ENCODE results near the gene FUT2.

The FUT2 gene

GRCh38 chr19:48720613-48721296, 25.0 kb downstream of the FUT2 start:
- peak overlapping the region; percentile 86 for H3K4me3 Mint-ChIP-seq
- H3K9me3 Mint-ChIP-seq: peaks cover 9% of the 10 kb centered on the region
- peaks cover 8% of the 10 kb centered on the region for H3K36me3 Mint-ChIP-seq (ENCODE audit: low read depth)
- no peaks in the 10 kb centered on the region for H3K27me3 Mint-ChIP-seq
- peak overlapping the region; percentile 98 for H3K27ac Mint-ChIP-seq
- DNase-seq: peak; percentile 91
- H3K4me1 Mint-ChIP-seq (ENCODE audit: low read depth): peaks cover 25% of the 10 kb centered on the region

DNA sequence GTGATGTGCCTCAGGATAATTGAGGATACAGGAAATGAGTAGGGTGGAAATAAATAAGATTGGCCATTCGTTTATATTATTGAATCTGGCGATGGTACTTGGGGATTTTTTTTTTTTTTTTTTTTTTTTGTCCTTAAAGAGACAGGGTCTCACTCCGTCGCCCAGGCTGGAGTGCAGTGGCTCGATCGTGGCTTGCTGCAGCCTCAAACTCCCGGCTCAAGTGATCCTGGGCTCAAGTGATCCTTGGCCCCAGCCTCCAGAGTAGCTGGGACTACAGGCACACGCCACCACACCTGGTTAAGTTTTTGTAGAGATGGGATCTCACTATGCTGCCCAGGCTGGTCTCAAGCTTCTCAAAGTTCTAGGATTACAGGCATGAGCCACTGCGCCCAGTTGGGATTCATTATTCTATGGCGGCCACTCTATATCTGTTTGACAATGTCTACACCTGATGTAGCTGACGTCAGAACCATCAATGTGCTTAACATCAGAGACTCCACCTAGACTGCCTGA, 26.5 kb downstream of the FUT2 start:
- H3K4me1 Mint-ChIP-seq (ENCODE audit: low read depth): peaks cover 32% of the 10 kb centered on the region
- H3K27ac Mint-ChIP-seq: no peak overlapping the region
- peak overlapping the region; percentile 4 for H3K4me3 Mint-ChIP-seq
- no peak for DNase-seq
- no peaks in the 10 kb centered on the region for H3K27me3 Mint-ChIP-seq
- peaks cover 16% of the 10 kb centered on the region for H3K9me3 Mint-ChIP-seq
- peaks cover 15% of the 10 kb centered on the region for H3K36me3 Mint-ChIP-seq (ENCODE audit: low read depth)

- Mint-ChIP-seq H3K4me3 (no peak overlapping the region), H3K27me3 (no peaks in the 10 kb centered on the region)
Measured at GRCh38 chr19:48724796-48725753, 29.3 kb downstream of the FUT2 start.

GRCh38 chr19:48726556-48726955, 30.8 kb downstream of the FUT2 start:
- peak; percentile 43 for DNase-seq
- Mint-ChIP-seq H3K36me3 (ENCODE audit: low read depth) (peaks cover 13% of the 10 kb centered on the region), H3K4me1 (ENCODE audit: low read depth) (peaks cover 20% of the 10 kb centered on the region), H3K27me3 (no peaks in the 10 kb centered on the region), H3K27ac (peak overlapping the region; percentile 54), H3K9me3 (peaks cover 16% of the 10 kb centered on the region), H3K4me3 (no peak overlapping the region)

More at GRCh38 chr19:48724796-48725753, 29.3 kb downstream of the FUT2 start:
- DNase-seq: peak; percentile 53
- Mint-ChIP-seq H3K9me3 (peaks cover 16% of the 10 kb centered on the region), H3K27ac (peak overlapping the region; percentile 92), H3K4me1 (ENCODE audit: low read depth) (peaks cover 32% of the 10 kb centered on the region), H3K36me3 (ENCODE audit: low read depth) (peaks cover 15% of the 10 kb centered on the region)

GRCh38 chr19:48728911-48729664, 33.3 kb downstream of the FUT2 start:
- Mint-ChIP-seq H3K4me3 (no peak overlapping the region), H3K36me3 (ENCODE audit: low read depth) (peaks cover 13% of the 10 kb centered on the region), H3K9me3 (peaks cover 16% of the 10 kb centered on the region), H3K27ac (no peak overlapping the region), H3K27me3 (no peaks in the 10 kb centered on the region), H3K4me1 (ENCODE audit: low read depth) (peaks cover 17% of the 10 kb centered on the region)
- DNase-seq: no peak

DNA sequence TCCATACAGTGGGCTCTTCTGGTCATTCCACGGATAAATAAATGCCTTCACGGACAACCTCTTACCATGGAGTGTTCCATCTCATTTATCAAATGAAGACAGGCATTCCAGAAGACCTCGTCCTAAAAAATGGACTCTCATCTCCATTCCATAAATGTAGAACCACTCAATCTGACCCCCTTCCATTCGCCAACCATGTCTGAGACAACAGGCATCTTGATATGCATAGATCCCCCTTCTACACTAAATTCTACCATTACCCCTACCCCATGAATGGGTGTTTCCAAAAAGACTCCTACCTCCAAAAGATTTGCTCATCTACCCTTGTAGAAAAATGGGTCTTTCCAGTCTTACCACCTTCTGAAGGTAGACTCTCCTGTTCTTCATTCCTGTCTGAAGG, 35.7 kb downstream of the FUT2 start:
- Mint-ChIP-seq H3K27ac (no peak overlapping the region), H3K4me3 (no peak overlapping the region), H3K27me3 (no peaks in the 10 kb centered on the region), H3K36me3 (ENCODE audit: low read depth) (peaks cover 4% of the 10 kb centered on the region), H3K4me1 (ENCODE audit: low read depth) (peaks cover 3% of the 10 kb centered on the region), H3K9me3 (peaks cover 5% of the 10 kb centered on the region)
- no peak for DNase-seq

DNA sequence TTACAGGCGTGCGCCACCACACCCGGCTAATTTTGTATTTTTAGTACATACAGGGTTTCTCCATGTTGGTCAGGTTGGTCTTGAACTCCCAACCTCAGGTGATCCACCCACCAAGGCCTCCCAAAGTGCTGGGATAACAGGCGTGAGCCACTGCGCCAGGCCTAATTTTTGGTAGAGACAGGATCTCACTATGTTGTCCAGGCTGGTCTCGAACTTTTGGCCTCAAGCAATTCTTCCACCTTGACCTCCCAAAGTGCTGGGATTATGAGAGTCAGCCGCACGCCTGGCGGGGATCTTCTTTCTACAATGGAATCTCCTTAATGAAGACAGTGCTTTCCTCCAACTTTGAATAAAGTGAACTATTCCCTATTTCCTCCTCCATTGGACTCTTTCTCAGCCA, 38.9 kb downstream of the FUT2 start:
- no peak for DNase-seq
- H3K4me3 Mint-ChIP-seq: no peak overlapping the region
- H3K27me3 Mint-ChIP-seq: no peaks in the 10 kb centered on the region
- no peak overlapping the region for H3K27ac Mint-ChIP-seq
- no peaks in the 10 kb centered on the region for H3K36me3 Mint-ChIP-seq (ENCODE audit: low read depth)
- no peaks in the 10 kb centered on the region for H3K9me3 Mint-ChIP-seq
- peaks cover 4% of the 10 kb centered on the region for H3K4me1 Mint-ChIP-seq (ENCODE audit: low read depth)

- Mint-ChIP-seq H3K36me3 (ENCODE audit: low read depth) (no peaks in the 10 kb centered on the region), H3K27ac (no peak overlapping the region), H3K27me3 (peaks cover 5% of the 10 kb centered on the region), H3K4me1 (ENCODE audit: low read depth) (peaks cover 7% of the 10 kb centered on the region), H3K9me3 (no peaks in the 10 kb centered on the region), H3K4me3 (no peak overlapping the region)
- no peak for DNase-seq
Measured at GRCh38 chr19:48735031-48735615, 39.4 kb downstream of the FUT2 start.

- peaks cover 15% of the 10 kb centered on the region for H3K27me3 Mint-ChIP-seq
- H3K27ac Mint-ChIP-seq: no peak overlapping the region
- DNase-seq: no peak
- peaks cover 10% of the 10 kb centered on the region for H3K4me1 Mint-ChIP-seq (ENCODE audit: low read depth)
- H3K36me3 Mint-ChIP-seq (ENCODE audit: low read depth): no peaks in the 10 kb centered on the region
- no peak overlapping the region for H3K4me3 Mint-ChIP-seq
- no peaks in the 10 kb centered on the region for H3K9me3 Mint-ChIP-seq
Measured at GRCh38 chr19:48737360-48737998, 41.7 kb downstream of the FUT2 start.

DNA sequence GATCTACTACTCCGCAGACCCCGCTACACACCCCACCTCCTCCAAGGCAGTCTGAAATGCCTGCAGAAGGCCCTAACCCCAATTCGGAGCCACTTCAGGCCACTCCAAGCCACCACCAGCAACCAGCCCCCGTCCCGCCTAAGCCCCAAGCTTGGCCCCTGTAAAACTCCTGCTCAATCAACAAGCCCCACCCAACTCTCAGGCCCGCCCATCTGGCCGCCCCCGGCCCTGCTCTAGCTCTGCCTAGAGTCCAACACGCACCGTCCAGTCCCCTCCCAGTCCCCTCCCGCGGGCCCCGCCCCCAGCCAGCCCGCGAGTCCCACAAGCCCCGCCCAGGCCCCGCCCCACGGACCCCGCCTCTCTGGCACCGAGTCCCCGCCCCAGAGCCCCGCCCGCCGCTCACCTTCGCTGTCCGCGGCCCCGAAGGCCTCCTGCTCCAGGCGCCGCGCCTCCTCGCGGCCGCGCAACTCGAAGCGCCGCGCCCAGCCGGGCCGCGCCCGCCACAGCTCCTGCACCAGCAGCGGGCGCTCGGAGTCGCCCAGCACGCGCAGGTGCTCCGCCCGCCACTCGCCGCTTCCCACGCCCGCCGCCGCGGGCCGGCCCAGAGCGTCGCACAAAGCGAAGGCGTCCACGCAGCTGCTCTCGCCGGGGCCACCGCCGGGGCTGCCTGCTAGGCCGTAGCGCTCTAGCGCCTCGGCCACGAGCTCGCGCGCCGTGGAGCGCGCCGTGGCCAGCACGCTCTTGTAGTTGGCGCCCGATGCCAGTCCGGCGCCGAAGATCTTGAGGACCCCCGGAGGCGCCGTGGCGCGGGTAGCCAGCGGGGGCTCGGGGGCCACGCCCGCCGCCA, 43.0 kb downstream of the FUT2 start:
- peaks cover 10% of the 10 kb centered on the region for H3K4me1 Mint-ChIP-seq (ENCODE audit: low read depth)
- H3K27me3 Mint-ChIP-seq: peaks cover 20% of the 10 kb centered on the region
- peak; percentile 94 for DNase-seq
- peak overlapping the region; percentile 44 for H3K27ac Mint-ChIP-seq
- no peaks in the 10 kb centered on the region for H3K36me3 Mint-ChIP-seq (ENCODE audit: low read depth)
- no peaks in the 10 kb centered on the region for H3K9me3 Mint-ChIP-seq
- H3K4me3 Mint-ChIP-seq: peak overlapping the region; percentile 55

GRCh38 chr19:48739404-48740163, 43.8 kb downstream of the FUT2 start:
- peaks cover 20% of the 10 kb centered on the region for H3K27me3 Mint-ChIP-seq
- peak overlapping the region; percentile 12 for H3K4me3 Mint-ChIP-seq
- no peaks in the 10 kb centered on the region for H3K9me3 Mint-ChIP-seq
- H3K27ac Mint-ChIP-seq: no peak overlapping the region
- peaks cover 10% of the 10 kb centered on the region for H3K4me1 Mint-ChIP-seq (ENCODE audit: low read depth)
- DNase-seq: no peak
- H3K36me3 Mint-ChIP-seq (ENCODE audit: low read depth): no peaks in the 10 kb centered on the region

- peak within 1 kb of the TSS; percentile 12 for H3K4me3 Mint-ChIP-seq
- H3K9me3 Mint-ChIP-seq: no peaks in the 10 kb centered on the region
- H3K27ac Mint-ChIP-seq: no peak within 1 kb of the TSS
- peaks cover 21% of the 10 kb centered on the region for H3K27me3 Mint-ChIP-seq
- H3K36me3 Mint-ChIP-seq (ENCODE audit: low read depth): no peaks in the 10 kb centered on the region
- peaks cover 10% of the 10 kb centered on the region for H3K4me1 Mint-ChIP-seq (ENCODE audit: low read depth)
- no peak for DNase-seq
Measured at GRCh38 chr19:48740164-48740972, 44.6 kb downstream of the FUT2 start, which contains the start of gene RASIP1. TSS of gene RASIP1 (minus strand) at chr19:48740610. CDS start at chr19:48740282, 328 bp downstream.
